ENCODE results near the gene PTPDC1. TPM values are rescaled to one million over a fixed set of nuclear protein-coding genes. Genes with fewer than 3 reads are reported as not detected.

Gene PTPDC1
- total RNA-seq, 1 donor from 2014 or later = 15.9 TPM

DNA sequence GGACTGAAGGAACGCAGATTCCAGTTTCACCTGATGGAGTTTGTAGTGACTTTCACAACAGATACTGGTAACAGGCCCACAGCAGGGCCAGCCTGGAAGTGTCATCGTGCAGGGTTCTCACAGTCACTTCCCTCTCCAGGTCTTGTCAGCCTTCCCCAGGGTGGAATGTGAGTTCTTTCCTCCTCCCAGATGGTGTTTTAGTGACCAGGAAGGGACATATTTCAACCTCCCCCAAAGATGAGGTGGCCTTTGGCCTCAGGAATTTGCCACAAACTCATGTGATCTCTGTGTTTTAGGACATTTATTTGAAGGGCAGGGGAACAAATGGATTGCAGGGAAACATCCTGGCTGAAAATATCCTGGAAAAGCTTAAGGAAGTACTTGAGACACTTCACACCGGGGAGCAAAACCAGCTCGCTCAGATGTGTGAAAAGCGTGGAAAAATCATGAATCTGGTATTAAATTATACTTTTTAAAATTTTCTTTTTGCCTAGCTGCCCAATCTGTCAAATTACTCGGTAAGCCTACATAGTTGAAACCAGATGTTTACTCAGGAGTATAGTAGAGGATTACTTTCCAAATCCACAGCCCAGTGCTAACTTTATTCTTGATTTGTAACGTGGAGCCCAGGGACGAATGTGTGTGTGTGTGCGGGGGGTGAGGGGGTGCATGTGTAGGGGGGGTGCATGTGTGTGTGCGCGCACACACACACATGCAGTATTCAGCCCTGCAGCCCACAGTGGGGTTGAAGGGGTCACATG lies 66.8 kb downstream of the PTPDC1 start:
- no peak for TF ChIP-seq EZH2 (IDR thresholded peaks at IDR 0.05)
- TF ChIP-seq, protein P1, sequence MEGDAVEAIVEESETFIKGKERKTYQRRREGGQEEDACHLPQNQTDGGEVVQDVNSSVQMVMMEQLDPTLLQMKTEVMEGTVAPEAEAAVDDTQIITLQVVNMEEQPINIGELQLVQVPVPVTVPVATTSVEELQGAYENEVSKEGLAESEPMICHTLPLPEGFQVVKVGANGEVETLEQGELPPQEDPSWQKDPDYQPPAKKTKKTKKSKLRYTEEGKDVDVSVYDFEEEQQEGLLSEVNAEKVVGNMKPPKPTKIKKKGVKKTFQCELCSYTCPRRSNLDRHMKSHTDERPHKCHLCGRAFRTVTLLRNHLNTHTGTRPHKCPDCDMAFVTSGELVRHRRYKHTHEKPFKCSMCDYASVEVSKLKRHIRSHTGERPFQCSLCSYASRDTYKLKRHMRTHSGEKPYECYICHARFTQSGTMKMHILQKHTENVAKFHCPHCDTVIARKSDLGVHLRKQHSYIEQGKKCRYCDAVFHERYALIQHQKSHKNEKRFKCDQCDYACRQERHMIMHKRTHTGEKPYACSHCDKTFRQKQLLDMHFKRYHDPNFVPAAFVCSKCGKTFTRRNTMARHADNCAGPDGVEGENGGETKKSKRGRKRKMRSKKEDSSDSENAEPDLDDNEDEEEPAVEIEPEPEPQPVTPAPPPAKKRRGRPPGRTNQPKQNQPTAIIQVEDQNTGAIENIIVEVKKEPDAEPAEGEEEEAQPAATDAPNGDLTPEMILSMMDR (IDR thresholded peaks at IDR 0.05) = no peak
- no peak for TF ChIP-seq EZH2phosphoT487 (IDR thresholded peaks at IDR 0.05)
- no peaks in the 10 kb centered on the region for H3K36me3 ChIP-seq
- H3K9ac ChIP-seq = no peak overlapping the region
- no peak overlapping the region for H3K4me2 ChIP-seq
- H3K9me3 ChIP-seq (ENCODE audit: low read depth) = no peaks in the 10 kb centered on the region
- no peaks in the 10 kb centered on the region for H3K27me3 ChIP-seq
- no peaks in the 10 kb centered on the region for H3K9me3 Mint-ChIP-seq
- no peaks in the 10 kb centered on the region for H3K79me2 ChIP-seq (ENCODE audit: low read depth)
- no peak overlapping the region for H3K27ac ChIP-seq
- H3K36me3 Mint-ChIP-seq = no peaks in the 10 kb centered on the region
- H3K4me1 Mint-ChIP-seq = peaks cover 30% of the 10 kb centered on the region
- no peaks in the 10 kb centered on the region for H3F3A ChIP-seq (ENCODE audit: low read depth)
- H3K4me3 Mint-ChIP-seq = no peak overlapping the region
- no peak overlapping the region for H3K27ac Mint-ChIP-seq
- H2AFZ ChIP-seq (replicated peaks) = no peak overlapping the region
- no peak for DNase-seq (ENCODE audit: low spot score)
- H3K4me1 ChIP-seq = peaks cover 7% of the 10 kb centered on the region
- no peak overlapping the region for H3K4me3 ChIP-seq
- H4K20me1 ChIP-seq (ENCODE audit: low read depth) = no peaks in the 10 kb centered on the region
- peaks cover 9% of the 10 kb centered on the region for H3K27me3 Mint-ChIP-seq (ENCODE audit: insufficient read depth, low read depth)

DNA sequence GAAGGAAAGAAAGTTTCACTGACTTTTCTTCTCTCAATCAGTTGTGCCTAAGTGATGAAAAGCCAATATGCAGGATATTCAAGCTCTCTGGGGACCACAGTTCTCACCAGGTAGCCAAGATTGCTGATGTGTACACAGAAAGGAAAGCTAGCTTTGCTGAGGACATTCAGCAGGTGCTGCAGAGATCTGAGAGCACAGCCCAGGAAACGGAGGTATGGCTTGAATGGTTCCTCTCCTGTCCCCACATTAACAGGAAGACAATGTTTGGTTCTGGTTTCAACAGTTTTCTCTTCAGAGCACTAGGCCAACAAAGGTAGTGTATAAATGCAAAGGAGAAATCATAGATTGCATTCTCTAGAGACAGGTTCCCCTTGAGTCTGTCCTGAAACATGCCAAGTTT lies 69.6 kb downstream of the PTPDC1 start:
- no peak overlapping the region for H3K27ac Mint-ChIP-seq
- TF ChIP-seq, protein P1 (IDR thresholded peaks at IDR 0.05) = no peak
- TF ChIP-seq EZH2 (IDR thresholded peaks at IDR 0.05) (no peak), EZH2phosphoT487 (IDR thresholded peaks at IDR 0.05) (no peak)
- H3K27me3 Mint-ChIP-seq (ENCODE audit: insufficient read depth, low read depth) = peaks cover 2% of the 10 kb centered on the region
- peaks cover 7% of the 10 kb centered on the region for H3K4me1 ChIP-seq
- H3K27me3 ChIP-seq = no peaks in the 10 kb centered on the region
- DNase-seq (ENCODE audit: low spot score) = no peak
- H4K20me1 ChIP-seq (ENCODE audit: low read depth) = no peaks in the 10 kb centered on the region
- no peaks in the 10 kb centered on the region for H3F3A ChIP-seq (ENCODE audit: low read depth)
- no peaks in the 10 kb centered on the region for H3K9me3 ChIP-seq (ENCODE audit: low read depth)
- H3K4me3 ChIP-seq = no peak overlapping the region
- H3K4me1 Mint-ChIP-seq = peaks cover 23% of the 10 kb centered on the region
- no peaks in the 10 kb centered on the region for H3K9me3 Mint-ChIP-seq
- H3K4me3 Mint-ChIP-seq = no peak overlapping the region
- H3K27ac ChIP-seq = no peak overlapping the region
- H3K4me2 ChIP-seq = no peak overlapping the region
- H2AFZ ChIP-seq (replicated peaks) = no peak overlapping the region
- no peaks in the 10 kb centered on the region for H3K79me2 ChIP-seq (ENCODE audit: low read depth)
- H3K36me3 Mint-ChIP-seq = no peaks in the 10 kb centered on the region
- H3K36me3 ChIP-seq = no peaks in the 10 kb centered on the region
- H3K9ac ChIP-seq = no peak overlapping the region

DNA sequence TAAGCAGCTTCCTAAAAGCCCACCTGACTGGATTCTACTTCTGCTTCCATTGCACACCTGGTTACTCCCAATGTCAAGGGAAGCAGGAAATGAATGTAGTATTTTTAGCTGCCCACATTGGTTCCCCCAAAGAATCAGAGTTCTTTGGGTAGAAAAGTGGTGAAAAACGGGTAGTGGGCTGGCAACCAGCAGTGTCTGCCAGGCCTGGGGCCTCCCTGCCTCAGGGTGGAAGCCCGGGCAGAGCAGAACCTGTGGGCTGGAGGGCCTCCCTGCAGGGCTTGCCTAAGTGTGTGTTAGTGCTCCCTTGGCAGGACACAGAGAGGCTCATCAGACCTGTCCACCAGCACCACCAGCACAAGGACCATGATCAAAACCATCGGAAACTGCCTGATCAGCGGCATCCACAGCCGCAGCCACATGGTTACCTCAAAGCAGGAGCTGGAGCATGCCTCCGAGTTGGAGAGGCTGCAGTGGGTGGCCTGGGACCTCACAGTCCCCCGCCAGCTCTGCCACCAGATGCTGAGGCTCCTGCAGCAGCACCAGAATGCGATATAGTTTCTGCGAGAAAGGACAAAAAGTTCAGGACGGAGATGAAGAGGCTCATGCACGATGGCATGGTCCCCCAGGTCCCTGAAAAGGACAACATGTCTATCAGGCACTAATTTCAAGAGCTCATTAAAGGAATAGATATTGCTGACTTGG lies 72.2 kb downstream of the PTPDC1 start:
- no peak for DNase-seq (ENCODE audit: low spot score)
- Histone ChIP-seq H2AFZ (replicated peaks) (no peak overlapping the region), H4K20me1 (ENCODE audit: low read depth) (no peaks in the 10 kb centered on the region), H3K9ac (no peak overlapping the region), H3K4me2 (no peak overlapping the region), H3K4me3 (no peak overlapping the region), H3K4me1 (no peaks in the 10 kb centered on the region), H3K9me3 (ENCODE audit: low read depth) (no peaks in the 10 kb centered on the region), H3K79me2 (ENCODE audit: low read depth) (no peaks in the 10 kb centered on the region), H3K27me3 (no peaks in the 10 kb centered on the region), H3K27ac (no peak overlapping the region), H3K36me3 (no peaks in the 10 kb centered on the region), H3F3A (ENCODE audit: low read depth) (no peaks in the 10 kb centered on the region)
- H3K36me3 Mint-ChIP-seq = no peaks in the 10 kb centered on the region
- TF ChIP-seq EZH2 (IDR thresholded peaks at IDR 0.05) (no peak), EZH2phosphoT487 (IDR thresholded peaks at IDR 0.05) (no peak)
- TF ChIP-seq, protein P1 (IDR thresholded peaks at IDR 0.05) = no peak
- H3K4me3 Mint-ChIP-seq = no peak overlapping the region
- no peaks in the 10 kb centered on the region for H3K27me3 Mint-ChIP-seq (ENCODE audit: insufficient read depth, low read depth)
- no peaks in the 10 kb centered on the region for H3K9me3 Mint-ChIP-seq
- H3K4me1 Mint-ChIP-seq = peaks cover 3% of the 10 kb centered on the region
- H3K27ac Mint-ChIP-seq = peak overlapping the region; percentile 18
